Endothelial cell (in vitro differentiated cells): Measurements from ENCODE around the gene CCDC97. TPM values are rescaled to one million over a fixed set of nuclear protein-coding genes. Genes with fewer than 3 reads are reported as not detected.

Experiments
- DNase-seq: peaks from one replicate; pipeline ENCODE4 v3.0.0; 2021; ENCODE audit warnings: low spot score
- H3K27ac Mint-ChIP-seq: one replicate; pipeline ENCODE4 v1.8.0; 2021; ENCODE audit warnings: mixed read lengths, inconsistent platforms; ENCODE audit not compliant: unreplicated experiment
- H3K27me3 Mint-ChIP-seq: one replicate; pipeline ENCODE4 v1.8.0; 2021; ENCODE audit warnings: mild to moderate bottlenecking, moderate library complexity, mixed read lengths, inconsistent platforms; ENCODE audit not compliant: unreplicated experiment
- H3K36me3 Mint-ChIP-seq: one replicate; pipeline ENCODE4 v1.8.0; 2021; ENCODE audit warnings: mild to moderate bottlenecking, low read depth, mixed read lengths, inconsistent platforms; ENCODE audit not compliant: unreplicated experiment
- H3K4me1 Mint-ChIP-seq: one replicate; pipeline ENCODE4 v1.8.0; 2021; ENCODE audit warnings: mild to moderate bottlenecking, mixed read lengths, inconsistent platforms; ENCODE audit not compliant: unreplicated experiment
- H3K4me3 Mint-ChIP-seq: one replicate; pipeline ENCODE4 v1.8.0; 2021; ENCODE audit warnings: mild to moderate bottlenecking, mixed read lengths, inconsistent platforms; ENCODE audit not compliant: unreplicated experiment
- H3K9me3 Mint-ChIP-seq: one replicate; pipeline ENCODE4 v1.8.0; 2021; ENCODE audit warnings: mixed read lengths, inconsistent platforms; ENCODE audit not compliant: unreplicated experiment
- CTCF ChIP-seq: fragments of 200-600 bp; sonication (generic); IDR thresholded peaks from one replicate; pipeline ENCODE4 v1.5.0; 2021; ENCODE audit warnings: antibody characterized with exemption; ENCODE audit not compliant: unreplicated experiment
- total RNA-seq: library from RNA; stranded (reverse); fragmentation: NEBNext Ultra II Directional; extraction: Animal tissue kit (Norgen Biotek cat#: 25700); gene quantifications from one replicate; pipeline ENCODE4 v1.2.1, GENCODE V29; 2021; ENCODE audit not compliant: unreplicated experiment

The CCDC97 gene
- total RNA-seq, 1 donor from 2014 or later, result 28.6 TPM

GRCh38 chr19:41294393-41294792 lies 15.6 kb upstream of the CCDC97 start:
- H3K4me3 Mint-ChIP-seq, result peak overlapping the region; percentile 77
- H3K36me3 Mint-ChIP-seq, result peaks cover 75% of the 10 kb centered on the region
- no peak for DNase-seq
- H3K27me3 Mint-ChIP-seq, result no peaks in the 10 kb centered on the region
- H3K4me1 Mint-ChIP-seq, result peaks cover 13% of the 10 kb centered on the region
- H3K9me3 Mint-ChIP-seq, result no peaks in the 10 kb centered on the region
- no peak overlapping the region for H3K27ac Mint-ChIP-seq
- no peak for TF ChIP-seq CTCF

- Mint-ChIP-seq H3K9me3 (no peaks in the 10 kb centered on the region), H3K27ac (peak overlapping the region; percentile 30), H3K4me3 (peak overlapping the region; percentile 71), H3K4me1 (peaks cover 23% of the 10 kb centered on the region), H3K27me3 (no peaks in the 10 kb centered on the region), H3K36me3 (peaks cover 82% of the 10 kb centered on the region)
- TF ChIP-seq CTCF, result no peak
- DNase-seq, result no peak
Observed at GRCh38 chr19:41295499-41295898, 14.5 kb upstream of the CCDC97 start.

- Mint-ChIP-seq H3K36me3 (peaks cover 82% of the 10 kb centered on the region), H3K27me3 (no peaks in the 10 kb centered on the region), H3K4me3 (no peak overlapping the region), H3K9me3 (no peaks in the 10 kb centered on the region), H3K4me1 (peaks cover 32% of the 10 kb centered on the region), H3K27ac (peak overlapping the region; percentile 90)
- TF ChIP-seq CTCF, result no peak
- DNase-seq, result no peak
Observed at GRCh38 chr19:41296433-41296871, 13.5 kb upstream of the CCDC97 start.

DNA sequence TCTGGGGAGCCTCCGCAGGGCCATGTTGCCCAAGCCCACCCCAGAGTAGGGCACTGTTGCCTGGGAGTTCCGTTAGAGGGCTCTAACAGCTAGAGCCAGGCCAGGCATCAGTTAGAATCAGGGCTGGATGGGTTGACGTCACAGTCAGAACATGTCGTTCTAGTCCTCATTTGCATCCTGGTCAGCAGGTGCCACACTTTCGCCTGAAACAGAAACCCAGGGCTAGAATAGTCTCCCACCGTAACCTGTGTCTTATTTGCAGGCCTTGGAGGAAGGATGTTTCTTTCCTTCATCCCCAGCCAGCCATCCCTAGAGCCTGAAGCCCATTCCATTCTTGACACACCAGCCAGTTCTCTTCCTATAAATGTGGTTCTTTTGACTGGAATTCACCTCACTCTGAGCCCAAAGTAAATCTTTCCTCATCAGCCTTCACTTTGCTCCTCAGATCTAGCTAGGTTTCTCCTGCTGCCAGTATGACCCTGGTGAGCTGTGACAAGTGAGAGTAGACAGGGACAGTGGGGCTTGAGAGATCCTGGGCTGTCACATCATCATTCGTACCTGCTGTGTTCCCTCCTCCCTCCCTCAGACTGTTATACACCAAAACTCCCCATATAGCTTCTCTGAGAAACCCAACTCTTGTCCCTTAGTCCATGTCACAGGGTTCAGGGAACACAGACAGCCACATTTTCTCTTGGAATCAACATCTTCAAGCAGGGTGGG lies 12.2 kb upstream of the CCDC97 start:
- Mint-ChIP-seq H3K4me3 (peak overlapping the region; percentile 9), H3K9me3 (no peaks in the 10 kb centered on the region), H3K27ac (peak overlapping the region; percentile 98), H3K36me3 (peaks cover 83% of the 10 kb centered on the region), H3K27me3 (no peaks in the 10 kb centered on the region), H3K4me1 (peaks cover 42% of the 10 kb centered on the region)
- no peak for DNase-seq
- no peak for TF ChIP-seq CTCF

GRCh38 chr19:41298348-41298964 lies 11.5 kb upstream of the CCDC97 start:
- Mint-ChIP-seq H3K4me1 (peaks cover 45% of the 10 kb centered on the region), H3K36me3 (peaks cover 83% of the 10 kb centered on the region), H3K27me3 (no peaks in the 10 kb centered on the region), H3K27ac (peak overlapping the region; percentile 98), H3K4me3 (peak overlapping the region; percentile 73), H3K9me3 (no peaks in the 10 kb centered on the region)
- TF ChIP-seq CTCF, result no peak
- DNase-seq, result peak; percentile 52
